Endodermal cell (in vitro differentiated cells): ENCODE results near the gene TMEM255B. TPM values are rescaled to one million over a fixed set of nuclear protein-coding genes. Genes with fewer than 3 reads are reported as not detected.

Experiments
- DNase-seq: peaks from one replicate; pipeline ENCODE4 v3.0.0-alpha.2; 2017
- H3K27ac ChIP-seq: 2 replicates; pipeline ENCODE4 v1.5.1; 2013; ENCODE audit warnings: mild to moderate bottlenecking, low read depth, low read length, moderate library complexity
- H3K27me3 ChIP-seq: 2 replicates; pipeline ENCODE4 v1.6.1; 2013; ENCODE audit warnings: mild to moderate bottlenecking, low read length, moderate library complexity; ENCODE audit not compliant: insufficient read depth, control insufficient read depth, poor library complexity, severe bottlenecking
- H3K36me3 ChIP-seq: 2 replicates; pipeline ENCODE4 v1.7.0; 2013; ENCODE audit warnings: mild to moderate bottlenecking, low read length, moderate library complexity; ENCODE audit not compliant: control insufficient read depth, insufficient read depth
- H3K4me1 ChIP-seq: one replicate; pipeline ENCODE4 v1.7.0; 2013; ENCODE audit warnings: low read length; ENCODE audit not compliant: control insufficient read depth, insufficient read depth
- H3K4me3 ChIP-seq: 2 replicates; pipeline ENCODE4 v1.5.1; 2013; ENCODE audit warnings: mild to moderate bottlenecking, low read length, moderate library complexity
- H3K9ac ChIP-seq: 2 replicates; pipeline ENCODE4 v1.6.1; 2013; ENCODE audit warnings: mild to moderate bottlenecking, low read length, moderate library complexity; ENCODE audit not compliant: poor library complexity, severe bottlenecking; ENCODE audit errors: extremely low read depth
- H3K9me3 ChIP-seq: 2 replicates; pipeline ENCODE4 v1.6.1; 2013; ENCODE audit warnings: mild to moderate bottlenecking, low read length, moderate library complexity; ENCODE audit not compliant: control insufficient read depth
- H3K27ac Mint-ChIP-seq: 2 replicates; pipeline ENCODE4 v1.8.0; 2020; ENCODE audit warnings: mixed read lengths
- H3K27me3 Mint-ChIP-seq: 2 replicates; pipeline ENCODE4 v1.8.0; 2021; ENCODE audit warnings: mild to moderate bottlenecking, mixed read lengths; ENCODE audit not compliant: insufficient read depth
- H3K36me3 Mint-ChIP-seq: 2 replicates; pipeline ENCODE4 v1.8.0; 2020; ENCODE audit warnings: low read depth, mixed read lengths
- H3K4me1 Mint-ChIP-seq: 2 replicates; pipeline ENCODE4 v1.8.0; 2020; ENCODE audit warnings: mixed read lengths
- H3K4me3 Mint-ChIP-seq: 2 replicates; pipeline ENCODE4 v1.8.0; 2020; ENCODE audit warnings: mild to moderate bottlenecking, moderate library complexity, mixed read lengths
- H3K9me3 Mint-ChIP-seq: 2 replicates; pipeline ENCODE4 v1.8.0; 2020; ENCODE audit warnings: mild to moderate bottlenecking, mixed read lengths
- WGBS, 2 experiments: methylation state at CpG; one replicate each; pipeline versions ENCODE4 v1.1.5 to v1.1.7; 2013; ENCODE audit warnings: missing lambda C conversion rate in 2 of 2, mixed read lengths in 1 of 2; ENCODE audit not compliant: insufficient coverage in 1 of 2, insufficient read length in 1 of 2; 5-methylcytosine and 5-hydroxymethylcytosine counted together
- total RNA-seq, 2 donors: library from RNA; stranded (reverse); fragmentation: NEBNext Ultra II Directional in 1 of 2; extraction: Animal tissue kit (Norgen Biotek cat#: 25700) in 1 of 2; gene quantifications; 2 replicates in 1 of 2; 3 replicates in 1 of 2; pipeline ENCODE4 v1.2.1, GENCODE V29; 2021
- TF ChIP-seq, protein P1 (sequence below): fragments of 200-600 bp; sonication (generic); conservative IDR thresholded peaks from 2 replicates; pipeline ENCODE4 v1.5.0; 2021; ENCODE audit warnings: antibody characterized with exemption, mild to moderate bottlenecking

Gene TMEM255B
- total RNA-seq, 2 donors from 2014 or later: 0.55 to 2.1 TPM

- Mint-ChIP-seq H3K27me3 (peaks cover 2% of the 10 kb centered on the region), H3K36me3 (peaks cover 2% of the 10 kb centered on the region), H3K9me3 (peaks cover 14% of the 10 kb centered on the region), H3K4me1 (no peaks in the 10 kb centered on the region), H3K4me3 (no peak overlapping the region), H3K27ac (no peak overlapping the region)
- TF ChIP-seq, protein P1, sequence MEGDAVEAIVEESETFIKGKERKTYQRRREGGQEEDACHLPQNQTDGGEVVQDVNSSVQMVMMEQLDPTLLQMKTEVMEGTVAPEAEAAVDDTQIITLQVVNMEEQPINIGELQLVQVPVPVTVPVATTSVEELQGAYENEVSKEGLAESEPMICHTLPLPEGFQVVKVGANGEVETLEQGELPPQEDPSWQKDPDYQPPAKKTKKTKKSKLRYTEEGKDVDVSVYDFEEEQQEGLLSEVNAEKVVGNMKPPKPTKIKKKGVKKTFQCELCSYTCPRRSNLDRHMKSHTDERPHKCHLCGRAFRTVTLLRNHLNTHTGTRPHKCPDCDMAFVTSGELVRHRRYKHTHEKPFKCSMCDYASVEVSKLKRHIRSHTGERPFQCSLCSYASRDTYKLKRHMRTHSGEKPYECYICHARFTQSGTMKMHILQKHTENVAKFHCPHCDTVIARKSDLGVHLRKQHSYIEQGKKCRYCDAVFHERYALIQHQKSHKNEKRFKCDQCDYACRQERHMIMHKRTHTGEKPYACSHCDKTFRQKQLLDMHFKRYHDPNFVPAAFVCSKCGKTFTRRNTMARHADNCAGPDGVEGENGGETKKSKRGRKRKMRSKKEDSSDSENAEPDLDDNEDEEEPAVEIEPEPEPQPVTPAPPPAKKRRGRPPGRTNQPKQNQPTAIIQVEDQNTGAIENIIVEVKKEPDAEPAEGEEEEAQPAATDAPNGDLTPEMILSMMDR: no peak
- Histone ChIP-seq H3K9ac (no peak overlapping the region), H3K4me1 (no peaks in the 10 kb centered on the region), H3K36me3 (no peaks in the 10 kb centered on the region), H3K27me3 (no peaks in the 10 kb centered on the region), H3K9me3 (no peaks in the 10 kb centered on the region), H3K4me3 (no peak overlapping the region), H3K27ac (no peak overlapping the region)
- DNase-seq: no peak
- WGBS, 2 experiments: 95 to 96% methylated on average over 6 to 13 of the region's 13 CpGs
These were observed 47.5 kb downstream of the TMEM255B start for GRCh38 chr13:113806526-113806925.

DNA sequence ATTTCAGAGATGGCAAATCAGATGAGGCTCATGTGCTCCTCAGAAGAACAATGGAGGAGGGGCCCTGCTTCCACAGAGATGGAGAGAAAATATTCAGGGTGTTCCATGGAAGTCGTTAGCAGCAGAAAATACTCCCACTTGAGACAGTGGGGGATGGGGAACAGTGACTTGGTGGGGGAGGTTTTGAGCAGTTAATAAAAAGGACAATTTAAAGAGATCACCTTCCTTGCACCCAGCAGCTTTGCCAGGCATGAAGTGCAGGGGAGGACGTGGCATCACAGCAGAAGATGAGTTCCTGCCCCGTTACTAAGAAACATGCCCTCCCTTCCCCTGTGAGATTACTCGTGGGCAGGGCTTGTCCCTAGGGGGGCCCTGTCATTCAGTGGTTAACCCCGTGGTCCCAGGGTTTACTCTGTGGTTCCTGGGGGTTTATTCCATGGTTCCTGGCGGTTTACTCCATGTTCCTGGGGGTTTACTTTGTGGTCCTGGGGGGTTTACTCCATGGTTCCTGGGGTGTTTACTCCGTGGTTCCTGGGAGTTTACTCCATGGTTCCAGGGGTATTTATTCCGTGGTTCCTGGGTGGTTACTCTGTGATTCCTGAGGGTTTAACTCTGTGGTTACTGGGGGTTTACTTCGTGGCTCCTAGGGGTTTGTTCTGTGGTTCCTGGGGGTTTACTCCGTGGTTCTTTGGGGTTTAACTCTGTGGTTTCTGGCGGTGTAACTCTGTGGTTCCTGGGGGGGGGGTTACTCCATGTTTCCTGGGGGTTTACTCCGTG lies 49.2 kb downstream of the TMEM255B start:
- Histone ChIP-seq H3K36me3 (no peaks in the 10 kb centered on the region), H3K27me3 (no peaks in the 10 kb centered on the region), H3K9me3 (no peaks in the 10 kb centered on the region), H3K4me1 (no peaks in the 10 kb centered on the region), H3K9ac (no peak overlapping the region), H3K27ac (no peak overlapping the region), H3K4me3 (no peak overlapping the region)
- no peak overlapping the region for H3K4me3 Mint-ChIP-seq
- no peaks in the 10 kb centered on the region for H3K4me1 Mint-ChIP-seq
- DNase-seq: no peak
- H3K27ac Mint-ChIP-seq: no peak overlapping the region
- H3K27me3 Mint-ChIP-seq: peaks cover 2% of the 10 kb centered on the region
- peaks cover 2% of the 10 kb centered on the region for H3K36me3 Mint-ChIP-seq
- WGBS, 2 experiments: 77 to 87% methylated on average over 3 to 12 of the region's 12 CpGs
- TF ChIP-seq, protein P1: no peak
- peaks cover 14% of the 10 kb centered on the region for H3K9me3 Mint-ChIP-seq

GRCh38 chr13:113809934-113810333 lies 50.9 kb downstream of the TMEM255B start:
- Mint-ChIP-seq H3K9me3 (peaks cover 14% of the 10 kb centered on the region), H3K27ac (no peak overlapping the region), H3K4me1 (no peaks in the 10 kb centered on the region), H3K4me3 (no peak overlapping the region), H3K27me3 (peaks cover 2% of the 10 kb centered on the region), H3K36me3 (peaks cover 2% of the 10 kb centered on the region)
- no peak for DNase-seq
- WGBS, 2 experiments: 75 to 85% methylated on average over 2 of the region's 2 CpGs
- no peaks in the 10 kb centered on the region for H3K27me3 ChIP-seq
- no peaks in the 10 kb centered on the region for H3K9me3 ChIP-seq
- no peaks in the 10 kb centered on the region for H3K4me1 ChIP-seq
- no peak overlapping the region for H3K27ac ChIP-seq
- no peak overlapping the region for H3K4me3 ChIP-seq
- H3K9ac ChIP-seq: no peak overlapping the region
- TF ChIP-seq, protein P1: no peak
- no peaks in the 10 kb centered on the region for H3K36me3 ChIP-seq
